HG03575 (cell line): ENCODE measurements around the gene CTSS.
A peak's percentile ranks its signal among the peaks of the same experiment; 100 is the strongest.
"Not testable (repeated sequence)": the region's sequence is repeated elsewhere in the genome, so short reads cannot be mapped to it uniquely, and the experiment has no call there.

Source experiments
- ATAC-seq: cut with Tn5 transposase; IDR thresholded peaks from one replicate; pipeline ENCODE4 v1.9.1; 2021; ENCODE audit not compliant: unreplicated experiment, insufficient number of reproducible peaks, low FRiP score; ENCODE audit errors: extremely low read depth

The CTSS gene

GRCh38 chr1:150718225-150718891 lies 47.2 kb downstream of the CTSS start:
- ATAC-seq = no peak

GRCh38 chr1:150709031-150709430 lies 56.5 kb downstream of the CTSS start:
- not testable (repeated sequence) for ATAC-seq

GRCh38 chr1:150708595-150708994 lies 57.0 kb downstream of the CTSS start:
- ATAC-seq = no peak

GRCh38 chr1:150706091-150706490 lies 59.5 kb downstream of the CTSS start:
- no peak for ATAC-seq

GRCh38 chr1:150703427-150703826 lies 62.2 kb downstream of the CTSS start:
- no peak for ATAC-seq

- peak; percentile 81 for ATAC-seq
Observed at GRCh38 chr1:150696995-150697927, 68.3 kb downstream of the CTSS start, which contains the start of gene GOLPH3L. GOLPH3L (minus strand) TSS chr1:150697154; CDS start chr1:150694838, 2,316 bp downstream.

GRCh38 chr1:150696590-150696989 lies 69.0 kb downstream of the CTSS start:
- ATAC-seq = no peak

GRCh38 chr1:150696162-150696561 lies 69.4 kb downstream of the CTSS start:
- no peak for ATAC-seq

- ATAC-seq = no peak
Observed at GRCh38 chr1:150695561-150695960, 70.0 kb downstream of the CTSS start.

GRCh38 chr1:150692720-150693119 lies 72.9 kb downstream of the CTSS start:
- ATAC-seq = no peak

- ATAC-seq = no peak
Observed at GRCh38 chr1:150688763-150689162, 76.8 kb downstream of the CTSS start.

- ATAC-seq = no peak
Observed at GRCh38 chr1:150686275-150686674, 79.3 kb downstream of the CTSS start.

GRCh38 chr1:150683914-150684313 lies 81.7 kb downstream of the CTSS start:
- ATAC-seq = no peak
